NCI-H345 treated with DMSO at 0.1 percent for 48 hours (cell line): ENCODE measurements around the gene NCBP1.
A peak's percentile ranks its signal among the peaks of the same experiment; 100 is the strongest.
"Not testable (repeated sequence)": the region's sequence is repeated elsewhere in the genome, so short reads cannot be mapped to it uniquely, and the experiment has no call there.

Experiments
- DNase-seq: peaks from one replicate; lab custom pipeline; 2025; ENCODE audit not compliant: unreplicated experiment; lab: John Stamatoyannopoulos, UW

The NCBP1 gene

DNA sequence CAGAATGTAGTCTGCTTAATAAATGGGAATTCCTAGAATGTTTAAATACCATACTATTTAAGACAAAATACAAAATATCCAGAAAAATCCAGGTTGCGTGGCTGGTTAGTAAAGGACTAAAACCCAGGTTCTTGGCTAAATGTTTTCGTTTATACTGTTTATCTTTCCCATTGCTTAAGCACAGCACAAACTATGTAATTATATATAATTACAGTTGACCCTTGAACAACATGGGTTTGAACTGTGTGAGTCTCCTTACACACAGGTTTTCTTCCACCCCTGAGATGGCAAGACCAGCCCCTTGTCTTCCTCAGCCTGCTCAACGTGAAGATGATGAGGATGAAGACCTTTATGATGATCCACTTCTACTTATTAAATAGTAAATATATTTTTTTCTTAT is 38.8 kb downstream of the NCBP1 start:
- no peak for DNase-seq

DNA sequence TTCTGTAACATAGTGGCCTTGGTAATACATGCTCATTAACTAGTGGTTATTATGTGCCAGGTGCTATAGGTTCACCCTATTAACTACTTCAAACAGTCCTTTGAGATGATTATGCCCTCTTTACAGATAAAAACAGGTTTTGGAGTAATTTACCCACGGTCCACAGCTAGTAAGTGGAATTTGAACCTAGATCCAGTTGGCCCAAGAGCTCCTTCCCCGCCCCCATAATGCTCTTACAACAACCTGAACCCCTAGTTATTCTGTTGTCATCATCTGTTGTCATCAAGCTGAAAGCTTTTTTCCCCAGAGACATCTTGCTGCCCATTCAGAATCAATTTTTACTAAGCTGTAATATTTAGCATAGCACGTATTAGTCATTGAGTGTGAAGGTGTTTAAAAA is 40.3 kb downstream of the NCBP1 start:
- no peak for DNase-seq

DNA sequence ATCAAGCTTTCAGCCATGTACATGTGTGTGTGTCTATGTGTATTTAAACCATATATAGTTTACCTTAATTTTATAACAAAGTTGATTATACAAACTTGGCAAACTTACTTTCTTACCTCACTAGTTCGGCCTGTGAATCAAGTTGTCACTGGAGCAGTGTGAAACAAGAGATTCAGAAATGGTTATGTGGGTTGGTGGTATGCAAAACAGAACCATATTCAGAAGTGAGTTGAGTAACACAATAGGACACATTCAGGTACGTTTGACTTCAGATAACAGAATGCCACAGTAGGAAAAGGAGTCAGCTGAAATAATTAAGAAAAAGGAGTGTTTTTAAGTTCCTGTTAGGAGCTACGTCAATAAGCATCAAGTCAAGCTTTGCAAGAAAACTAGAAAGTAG is 42.0 kb downstream of the NCBP1 start:
- DNase-seq, result no peak

DNA sequence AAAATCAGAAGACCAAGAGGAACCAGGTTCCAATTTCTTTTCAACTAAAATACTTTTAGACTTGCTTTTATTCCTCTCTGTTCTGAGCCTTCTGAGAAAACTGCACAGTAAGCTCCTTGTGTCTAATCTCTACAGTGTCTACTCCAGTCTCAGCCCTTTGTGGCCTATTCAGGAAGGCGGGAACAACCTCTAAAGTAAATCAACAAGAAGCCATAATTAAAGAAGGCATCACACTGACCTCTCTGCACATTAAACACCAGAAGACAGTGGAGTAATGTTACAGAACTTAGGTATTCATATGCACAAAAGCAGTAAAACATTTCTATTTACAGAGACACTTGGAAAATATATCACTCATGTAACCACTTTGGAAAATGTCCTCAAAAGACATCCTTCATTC is 48.6 kb downstream of the NCBP1 start:
- DNase-seq, result no peak

DNA sequence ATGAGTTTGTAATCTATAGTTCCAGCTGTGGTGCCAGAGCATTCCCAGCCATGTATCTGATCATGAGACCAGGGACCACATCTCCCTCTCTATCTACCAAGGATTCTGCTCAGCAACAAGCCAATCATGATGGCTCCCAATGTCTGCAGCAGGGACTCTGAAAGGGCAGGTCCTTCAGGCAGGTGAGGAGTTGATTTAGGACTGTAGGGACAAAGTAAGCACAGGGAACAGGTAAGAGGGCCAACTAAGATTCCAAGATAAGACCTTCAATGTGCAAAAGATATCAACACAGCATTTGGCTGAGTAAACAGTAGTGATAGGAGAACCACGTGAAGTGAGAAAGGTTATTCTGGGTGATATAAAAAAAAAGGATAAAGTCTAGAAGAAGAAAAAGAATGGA is 55.0 kb downstream of the NCBP1 start:
- no peak for DNase-seq

DNA sequence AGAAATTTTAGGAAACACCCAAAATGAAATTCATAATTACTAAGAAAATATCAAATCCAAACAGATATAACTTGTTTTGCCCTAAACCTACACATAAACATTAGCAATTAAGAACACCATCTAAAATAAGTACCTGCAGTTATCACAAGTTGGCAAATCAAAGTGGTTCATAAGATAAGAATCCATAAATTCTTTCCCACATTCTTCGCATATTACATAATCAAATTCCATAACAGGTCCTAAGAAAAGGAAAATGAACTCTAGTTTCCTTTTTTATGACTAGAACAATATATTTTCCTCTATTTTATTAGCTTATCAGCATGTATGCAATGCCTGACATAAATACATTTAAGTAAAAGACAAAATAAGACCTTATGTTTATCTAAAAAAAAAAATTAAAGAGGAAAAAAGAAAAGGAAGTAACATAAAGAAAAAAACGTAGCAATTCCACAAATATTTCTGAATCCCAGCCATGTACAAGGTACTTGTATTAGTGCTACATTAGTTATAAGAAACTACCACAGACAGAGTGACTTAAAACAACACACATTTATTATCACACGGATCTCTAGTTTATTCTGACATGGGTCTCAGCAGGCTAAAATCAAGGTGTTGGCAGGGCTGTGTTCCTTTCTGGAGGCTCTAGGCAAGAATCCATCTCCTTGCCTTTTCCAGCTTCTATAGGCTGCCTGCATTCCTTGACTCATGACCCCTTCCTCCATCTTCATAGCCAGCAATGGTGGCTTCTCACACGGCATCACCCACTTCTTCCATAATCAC is 56.0 kb downstream of the NCBP1 start:
- no peak for DNase-seq

DNA sequence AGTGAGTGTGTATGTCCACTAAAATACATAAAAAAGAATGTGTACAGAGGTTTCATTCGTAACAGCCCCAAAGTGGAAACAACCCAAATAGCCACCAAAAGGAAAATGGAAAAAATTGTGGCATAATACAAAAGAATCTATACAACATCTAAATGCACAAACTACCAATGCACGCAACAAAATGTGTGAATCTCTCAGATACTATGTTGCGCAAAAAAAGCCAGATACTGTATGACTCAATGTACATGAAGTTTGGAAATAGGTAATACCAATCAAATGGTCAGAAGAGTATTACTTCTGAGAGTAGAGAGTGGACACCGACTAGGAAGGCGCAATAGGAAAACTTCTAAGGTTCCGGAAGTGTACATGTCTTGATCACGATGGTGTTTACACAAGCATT is 61.1 kb downstream of the NCBP1 start:
- no peak for DNase-seq

DNA sequence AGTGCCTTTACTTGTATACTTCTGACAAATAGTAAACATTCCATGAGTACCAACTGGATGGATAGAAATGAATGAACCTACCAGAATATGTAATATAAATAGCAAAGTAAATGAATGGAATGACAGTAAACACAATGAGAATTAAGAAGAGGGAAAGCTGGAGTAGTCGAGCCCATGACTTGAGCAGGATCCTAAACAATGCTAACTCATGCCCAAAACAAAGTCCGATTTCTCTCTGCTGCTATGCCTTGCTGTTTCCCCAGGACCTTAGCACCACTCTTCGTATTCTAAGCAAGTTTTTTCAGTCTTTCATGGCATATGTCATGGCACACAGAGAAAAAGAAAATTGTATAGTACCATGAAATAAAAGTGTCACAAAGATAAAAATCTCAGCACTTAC is 61.8 kb downstream of the NCBP1 start:
- DNase-seq, result no peak

DNA sequence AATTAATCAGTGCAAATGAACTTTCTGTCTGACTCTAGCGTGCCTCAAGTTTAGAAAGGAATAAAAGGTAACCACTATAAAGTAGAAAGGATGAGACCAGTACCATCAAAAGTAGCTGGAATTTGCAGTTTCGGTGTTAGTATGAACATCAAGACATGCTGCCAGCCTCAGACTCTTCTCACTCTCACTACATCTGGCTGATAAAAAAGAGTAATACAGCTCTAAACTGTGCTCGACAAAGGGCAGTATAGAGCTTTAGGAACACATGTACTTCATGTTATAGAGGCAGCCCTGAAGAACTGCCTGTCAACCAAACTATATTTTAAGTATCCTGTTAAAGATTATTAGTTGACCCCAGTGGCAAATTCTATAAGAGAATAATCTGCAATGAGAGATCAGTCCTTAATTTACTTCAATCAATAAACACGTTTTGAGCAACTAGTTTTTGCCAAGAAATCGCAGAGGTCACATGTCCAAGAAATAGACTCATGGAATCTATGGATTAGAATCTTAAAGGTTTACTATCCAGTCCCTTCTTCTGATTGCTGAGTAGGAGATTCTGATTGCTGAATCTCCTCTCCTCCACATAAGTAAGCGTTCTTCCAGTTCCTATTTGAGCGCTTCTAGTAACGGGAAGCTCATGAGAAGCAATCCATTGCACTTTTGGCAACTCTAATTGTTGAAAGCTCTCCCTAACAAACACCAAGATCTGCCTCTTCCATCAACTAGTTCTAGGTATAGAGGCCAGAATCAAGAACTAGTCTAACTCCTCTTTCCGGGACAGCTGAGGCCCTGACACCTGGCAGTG is 62.6 kb downstream of the NCBP1 start:
- peak; percentile 14 for DNase-seq

DNA sequence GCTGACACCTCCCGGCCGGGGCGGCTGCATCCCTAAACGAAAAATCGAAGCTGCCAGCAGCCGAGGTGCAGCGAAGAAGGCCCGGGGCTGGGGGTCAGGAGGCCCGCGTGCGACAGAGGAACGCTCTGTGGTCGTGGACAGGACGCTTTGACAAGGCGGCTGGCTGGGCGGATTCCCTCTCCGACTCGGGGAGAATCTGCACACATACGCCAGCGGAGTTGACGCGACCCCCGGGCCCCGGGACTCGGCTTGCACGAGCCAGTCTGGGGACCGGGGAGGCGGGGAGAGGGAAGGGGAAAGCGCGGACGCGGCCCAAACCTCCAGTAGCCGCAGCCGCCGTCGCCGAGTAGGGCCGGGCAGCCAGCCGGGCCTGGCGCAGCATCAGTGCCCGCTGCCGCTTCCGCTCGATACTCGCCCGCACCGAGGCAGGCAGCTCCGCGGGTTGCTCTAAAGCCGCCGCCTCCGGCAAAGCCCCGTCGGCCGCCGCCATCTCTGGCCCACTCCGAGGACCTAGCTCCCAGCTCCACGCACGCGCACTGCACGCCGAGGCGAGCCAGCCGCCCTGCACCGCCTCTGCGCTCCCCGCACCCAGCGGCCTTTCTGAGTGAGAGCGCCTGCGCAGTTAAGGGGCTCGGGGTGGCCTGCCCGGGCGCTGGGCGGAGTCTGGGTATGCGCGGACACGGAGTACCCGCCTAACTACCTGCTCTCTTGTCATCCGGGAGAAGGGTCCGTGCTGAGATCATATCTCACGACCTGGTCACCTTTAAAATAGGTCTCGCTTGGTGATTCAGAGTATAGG is 63.4 kb downstream of the NCBP1 start, which contains the start of gene XPA:
Gene XPA, minus strand, starts transcription at position 538 of the 799 bp plus-strand sequence. Its CDS starts 48 bp downstream, at position 490.
- DNase-seq, result peak; percentile 99

DNA sequence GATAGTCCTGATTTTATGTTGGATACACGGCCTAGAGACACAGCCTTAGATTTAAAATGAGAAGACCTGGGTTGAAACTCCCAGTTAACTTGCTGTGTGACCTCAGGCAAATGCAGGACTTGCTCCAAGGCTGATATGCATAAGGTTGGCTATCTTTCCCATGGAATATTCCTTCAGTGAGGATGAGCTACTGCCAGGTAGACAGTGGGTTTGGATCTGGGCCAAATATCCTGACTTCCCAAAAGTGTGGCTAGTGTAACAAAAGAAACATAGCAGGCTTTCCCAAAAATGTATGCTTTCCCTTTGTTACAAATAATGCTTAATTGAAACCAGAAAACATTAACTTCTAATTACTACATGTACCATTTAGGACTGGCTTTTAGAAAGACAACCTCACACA is 64.2 kb downstream of the NCBP1 start:
- DNase-seq, result no peak

DNA sequence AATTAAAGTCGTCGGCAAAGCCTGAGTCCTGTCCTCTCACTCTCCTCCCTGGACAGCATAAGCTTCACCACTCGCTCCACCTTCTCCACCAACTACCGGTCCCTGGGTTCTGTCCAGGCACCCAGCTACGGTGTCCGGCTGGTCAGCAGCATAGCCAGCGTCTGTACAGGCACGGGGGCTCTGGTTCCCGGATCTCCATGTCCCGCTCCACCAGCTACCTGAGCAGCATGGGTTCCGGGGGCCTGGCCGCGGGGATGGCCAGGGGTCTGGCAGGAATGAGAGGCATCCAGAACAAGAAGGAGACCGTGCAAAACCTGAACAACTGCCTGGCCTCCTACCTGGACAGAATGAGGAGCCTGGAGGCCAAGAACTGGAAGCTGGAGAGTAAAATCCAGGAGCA is 65.2 kb downstream of the NCBP1 start:
- no peak for DNase-seq

DNA sequence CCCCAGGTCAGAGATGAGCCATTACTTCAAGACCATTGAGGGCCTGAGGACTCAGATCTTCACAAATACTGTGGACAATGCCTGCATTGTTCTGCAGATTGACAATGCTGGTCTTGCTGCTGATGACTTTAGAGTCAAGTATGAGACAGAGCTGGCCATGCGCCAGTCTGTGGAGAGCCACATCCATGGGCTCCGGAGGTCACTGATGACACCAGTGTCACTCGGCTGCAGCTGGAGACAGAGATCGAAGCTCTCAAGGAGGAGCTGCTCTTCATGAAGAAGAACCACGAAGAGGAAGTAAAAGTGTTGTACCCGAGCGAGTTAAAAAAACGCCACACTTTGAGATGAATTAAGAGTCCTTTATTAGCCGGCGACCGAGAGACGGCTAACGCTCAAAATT is 65.7 kb downstream of the NCBP1 start:
- DNase-seq, result not testable (repeated sequence)

DNA sequence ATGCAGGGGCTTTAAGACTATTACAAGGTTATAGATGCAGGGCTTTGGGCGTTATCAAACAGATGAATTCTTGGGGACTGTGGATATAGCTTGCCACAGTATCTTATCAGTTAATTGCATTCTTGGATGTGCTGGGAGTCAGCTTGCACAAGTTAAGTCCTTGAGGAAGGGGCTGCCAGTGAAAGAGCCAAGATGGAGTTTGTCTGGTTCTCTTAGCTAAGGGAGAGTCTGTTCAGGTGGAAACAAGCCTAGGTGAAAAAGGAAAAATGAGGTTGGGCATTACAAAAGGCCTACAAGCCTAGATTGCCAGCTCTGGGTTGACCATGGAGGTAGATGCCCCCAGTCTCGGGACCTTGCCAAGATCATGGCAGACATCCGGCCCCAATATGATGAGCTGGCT is 66.2 kb downstream of the NCBP1 start:
- DNase-seq, result not testable (repeated sequence)

DNA sequence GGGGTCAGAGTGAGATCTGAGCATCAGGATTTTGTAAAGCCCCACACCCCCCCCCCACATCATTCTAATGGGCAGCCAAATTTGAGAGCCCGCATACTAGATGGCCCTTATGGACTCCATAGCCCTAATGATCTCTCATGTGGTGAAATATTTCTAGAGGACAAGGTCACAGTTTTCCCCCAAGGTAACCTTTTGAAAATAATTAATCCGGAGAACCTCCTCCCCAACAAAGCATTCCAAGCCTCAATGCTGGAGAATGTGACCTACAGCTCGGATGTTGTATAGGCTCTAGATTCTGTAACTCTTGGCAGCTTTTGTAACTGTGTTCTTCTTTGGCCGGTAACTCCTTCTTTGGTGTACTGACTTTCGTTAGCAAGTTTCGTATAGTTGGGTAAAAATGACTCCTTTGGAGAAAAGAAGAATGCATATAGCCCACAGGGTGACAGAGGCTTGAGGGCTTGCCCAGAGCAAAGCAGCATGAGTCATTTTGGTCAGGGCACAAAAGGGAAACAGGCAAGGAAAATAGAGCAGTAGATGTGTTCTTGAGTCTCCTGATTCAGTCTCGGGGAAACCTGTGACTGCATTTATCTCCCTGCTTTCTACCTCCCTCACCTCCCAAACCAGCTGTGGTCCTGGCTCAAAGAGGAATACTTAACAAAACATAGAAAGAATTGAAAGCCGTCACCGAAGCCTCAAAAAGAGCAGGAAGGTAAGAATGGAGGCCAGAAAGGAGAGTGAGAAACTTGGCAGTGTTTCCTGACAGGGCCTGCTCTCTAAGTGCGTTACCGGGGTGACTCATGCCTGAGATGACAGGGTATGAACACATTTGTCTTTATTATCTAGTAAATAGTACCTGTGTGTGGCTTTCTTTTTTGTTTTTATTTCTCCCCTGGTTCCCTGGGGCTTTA is 70.1 kb downstream of the NCBP1 start:
- DNase-seq, result no peak

DNA sequence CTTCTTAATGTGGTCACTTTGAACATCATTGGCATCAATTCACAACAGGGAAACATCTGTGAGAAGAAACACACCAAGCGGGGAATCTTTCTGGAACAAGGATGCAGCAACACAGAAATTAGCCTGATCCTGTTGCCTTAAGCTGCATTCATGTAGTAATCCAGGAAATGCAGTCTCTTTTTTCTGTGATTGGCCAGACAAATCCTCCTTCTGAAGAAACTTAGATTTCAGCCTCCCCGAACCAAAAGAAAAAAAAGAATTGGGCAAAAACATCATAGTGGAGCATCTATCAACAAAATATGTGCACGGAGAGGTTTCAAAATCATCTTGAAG is 70.7 kb downstream of the NCBP1 start:
- DNase-seq, result no peak

DNA sequence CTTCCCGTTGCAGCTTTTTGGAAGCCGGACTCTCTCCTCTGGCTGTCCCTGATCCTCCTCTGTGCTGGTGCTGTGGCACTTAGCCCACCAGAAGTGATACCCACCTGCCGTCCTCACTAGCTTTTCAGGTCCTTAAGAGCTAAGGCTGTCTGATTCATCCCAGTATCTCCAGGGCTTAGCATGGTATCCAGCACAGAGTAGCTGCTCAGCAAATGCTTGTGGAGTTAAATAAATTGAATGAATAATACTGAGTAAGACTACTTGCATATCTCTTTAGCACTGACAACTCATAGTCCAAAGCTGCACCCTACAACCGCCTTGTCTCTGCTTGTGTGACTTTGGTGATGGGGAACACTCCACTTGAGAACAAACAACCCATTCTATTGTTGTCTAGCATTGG is 71.2 kb downstream of the NCBP1 start:
- DNase-seq, result no peak

DNA sequence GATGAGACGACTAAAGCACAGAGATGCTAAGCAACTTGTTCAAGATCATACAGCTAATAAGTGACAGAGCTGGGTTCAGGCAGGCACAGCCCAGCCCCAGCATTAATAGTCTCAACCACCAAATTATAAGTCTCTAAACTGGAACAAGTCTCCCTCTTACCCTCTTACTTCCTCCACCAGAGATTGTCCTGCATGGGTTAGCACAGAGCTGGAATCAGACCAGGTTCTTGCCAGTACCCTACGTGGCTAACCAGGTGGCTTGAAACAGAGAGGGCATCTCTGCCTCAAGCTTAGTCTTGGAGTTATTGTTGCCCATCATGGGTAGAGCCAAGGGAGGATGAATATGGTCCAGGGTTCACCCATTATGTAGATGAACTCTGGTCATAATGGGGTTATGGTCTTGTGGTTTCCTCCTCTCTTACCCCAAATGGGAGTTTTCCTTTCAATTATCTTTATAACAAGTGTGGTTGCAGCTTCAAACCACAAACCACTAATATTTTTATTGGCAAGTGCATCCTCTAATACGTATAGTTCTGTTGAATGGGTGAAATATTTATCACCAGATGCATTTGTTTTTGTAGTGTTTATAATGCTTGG is 71.8 kb downstream of the NCBP1 start:
- DNase-seq, result no peak

DNA sequence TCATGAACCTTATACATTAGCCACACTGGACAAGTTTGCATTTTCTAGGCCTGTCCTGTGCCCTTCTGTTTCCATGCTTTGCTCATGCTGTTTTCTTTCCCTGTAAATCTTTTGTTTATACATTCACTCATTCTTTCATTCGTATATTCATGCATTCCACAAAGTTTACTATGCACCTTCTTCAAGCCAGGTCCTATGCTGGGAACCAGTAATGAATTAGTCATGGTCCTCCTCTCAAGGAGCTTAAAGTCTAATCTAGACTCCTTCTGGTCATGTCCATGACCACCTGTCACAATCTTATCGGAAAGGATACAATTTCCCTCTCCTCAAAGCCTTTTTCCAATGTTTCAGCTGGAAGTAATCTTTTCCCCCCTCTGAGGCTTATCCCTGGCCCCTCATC is 72.6 kb downstream of the NCBP1 start:
- DNase-seq, result no peak
